GM19328 (cell line): ENCODE results near the gene NBEA.

ENCODE experiments used
- ATAC-seq: cut with Tn5 transposase; IDR thresholded peaks from one replicate; pipeline ENCODE4 v1.9.1; 2021; ENCODE audit warnings: mild to moderate bottlenecking, moderate library complexity; ENCODE audit not compliant: unreplicated experiment

The NBEA gene

GRCh38 chr13:35472323-35472881 is 530.3 kb downstream of the NBEA start:
- no peak for ATAC-seq

- ATAC-seq = no peak
Observed at GRCh38 chr13:35473206-35473775, 531.2 kb downstream of the NBEA start.

GRCh38 chr13:35473802-35474201 is 531.7 kb downstream of the NBEA start:
- no peak for ATAC-seq

GRCh38 chr13:35474496-35475211 is 532.6 kb downstream of the NBEA start:
- no peak for ATAC-seq

GRCh38 chr13:35475212-35475959 is 533.3 kb downstream of the NBEA start:
- ATAC-seq = no peak

DNA sequence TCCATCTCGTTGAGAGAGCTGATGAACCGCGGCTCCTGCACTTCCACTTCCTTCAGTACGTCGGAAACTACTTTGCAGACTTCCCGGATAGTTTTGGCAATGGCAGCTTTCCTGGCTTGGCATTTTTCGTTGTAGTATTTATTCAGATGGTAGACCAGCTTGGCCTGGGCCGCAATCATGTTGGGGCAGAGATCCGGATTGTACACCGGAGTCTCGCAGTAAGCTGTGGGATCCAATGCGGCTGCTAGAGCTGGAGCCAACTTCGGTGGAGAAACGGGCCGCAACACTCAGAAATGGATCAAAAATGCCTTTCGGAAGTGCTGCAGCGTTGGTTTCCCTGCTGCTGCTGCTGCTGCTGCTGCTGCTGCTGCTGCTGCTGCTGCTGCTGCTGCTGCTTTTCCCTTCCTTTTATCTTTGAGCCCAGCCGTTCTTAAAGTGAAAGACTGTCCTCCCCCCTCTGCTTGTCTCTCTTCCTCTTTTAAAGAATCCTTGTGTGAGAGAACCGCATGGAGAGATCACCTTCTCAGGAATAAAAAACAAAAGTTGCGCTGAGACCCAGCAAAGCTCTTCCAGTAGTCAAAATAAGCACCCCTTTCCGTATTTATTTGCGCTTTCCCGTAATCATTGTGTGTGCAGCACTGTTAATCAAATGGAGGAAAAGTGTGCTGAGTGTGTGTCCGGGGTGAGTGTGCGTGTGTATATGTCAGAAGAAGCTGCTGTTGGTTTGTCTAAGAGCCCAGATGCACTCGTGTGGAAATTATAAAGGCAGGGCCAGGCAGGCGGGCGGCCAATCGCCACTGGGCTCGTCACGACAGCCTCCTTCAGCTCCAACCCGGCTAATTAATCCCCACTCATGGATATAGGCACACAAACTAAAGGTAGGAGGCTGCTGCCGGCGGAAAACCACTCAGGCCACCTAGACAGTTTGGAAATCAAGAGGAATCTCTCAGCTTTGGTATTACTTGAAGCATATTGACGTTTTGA is 534.2 kb downstream of the NBEA start, which contains the start of gene MAB21L1:
Gene MAB21L1, minus strand, starts transcription at position 730 of the 984 bp plus-strand sequence. Its CDS starts 551 bp downstream, at position 179.
- no peak for ATAC-seq

GRCh38 chr13:35477386-35477946 is 535.4 kb downstream of the NBEA start:
- ATAC-seq = no peak

- ATAC-seq = no peak
Observed at GRCh38 chr13:35478271-35479037, 536.4 kb downstream of the NBEA start.

- ATAC-seq = no peak
Observed at GRCh38 chr13:35479038-35479492, 537.0 kb downstream of the NBEA start.

GRCh38 chr13:35479706-35480105 is 537.6 kb downstream of the NBEA start:
- no peak for ATAC-seq

DNA sequence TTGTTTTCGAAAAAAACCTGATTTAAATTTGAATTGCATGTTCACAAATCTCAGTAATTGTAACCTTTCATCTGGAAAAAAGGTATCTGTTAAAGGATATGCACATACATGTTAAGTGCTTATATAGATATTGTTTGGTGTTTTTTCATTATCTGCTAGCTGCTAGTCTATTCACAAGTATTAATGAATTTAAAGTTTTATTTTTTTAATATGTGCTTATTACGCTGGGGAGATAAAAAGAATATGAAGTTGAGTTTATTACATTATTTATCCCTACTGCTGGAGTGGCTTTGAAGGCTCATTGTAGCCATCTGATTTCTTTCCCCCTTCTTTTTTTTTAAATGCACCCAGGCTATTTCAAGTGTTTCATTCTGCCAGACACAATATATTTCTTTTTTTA is 538.3 kb downstream of the NBEA start:
- no peak for ATAC-seq

- ATAC-seq = no peak
Observed at GRCh38 chr13:35481777-35482176, 539.7 kb downstream of the NBEA start.

DNA sequence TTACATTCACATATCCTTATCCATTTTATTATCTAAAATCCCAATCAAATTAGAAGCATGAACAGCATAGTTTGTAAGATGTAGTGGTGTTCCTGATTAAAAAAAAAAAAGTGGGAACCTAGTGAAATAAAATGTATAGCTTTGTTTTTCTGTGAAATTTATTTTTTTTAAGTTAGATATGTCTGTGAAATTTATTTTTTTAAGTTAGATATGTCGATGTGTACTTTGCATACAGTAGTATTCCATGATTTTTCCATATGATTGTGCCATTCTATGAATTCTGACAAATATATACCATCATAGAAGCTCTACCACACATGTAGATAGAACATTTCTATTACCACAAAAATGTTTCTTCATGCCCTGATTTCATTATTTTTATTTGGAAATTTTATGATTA is 540.5 kb downstream of the NBEA start:
- ATAC-seq = no peak

DNA sequence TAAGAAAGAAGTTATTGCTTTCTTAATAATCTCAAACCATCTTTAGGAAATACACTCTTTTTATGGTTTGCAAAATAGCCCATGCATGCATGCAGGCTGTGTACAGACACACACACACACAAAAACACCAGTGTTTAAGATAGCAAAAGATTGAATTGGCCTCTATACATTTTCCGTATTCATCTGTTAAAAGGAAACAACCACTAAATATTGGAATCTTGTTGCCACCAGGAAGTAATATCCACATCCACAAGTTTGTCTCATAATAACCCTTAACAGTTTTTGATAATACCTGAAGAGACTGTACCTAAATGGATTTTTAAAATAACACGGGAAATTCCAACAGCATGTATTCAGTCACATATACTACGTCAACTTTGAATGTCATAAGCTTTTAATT is 541.7 kb downstream of the NBEA start:
- no peak for ATAC-seq

DNA sequence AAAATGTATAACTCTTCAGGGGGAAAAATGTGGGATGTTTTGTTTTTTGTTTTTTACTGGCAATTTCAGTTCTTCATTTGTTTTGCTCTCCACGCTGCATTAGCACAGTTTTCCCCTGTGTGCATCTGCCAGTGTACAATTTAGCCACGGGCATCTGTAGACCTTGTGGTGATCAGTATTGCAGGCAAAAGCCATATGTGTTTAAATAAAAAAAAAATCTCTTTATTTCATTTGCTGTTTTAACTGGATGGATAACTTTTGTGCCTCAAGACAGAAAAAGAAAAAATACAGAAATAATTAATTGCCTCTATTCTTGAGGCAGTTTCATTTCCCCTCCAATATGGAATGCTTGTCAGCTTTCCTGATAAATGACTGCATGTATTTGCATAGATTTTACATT is 542.3 kb downstream of the NBEA start:
- no peak for ATAC-seq

GRCh38 chr13:35485424-35485823 is 543.4 kb downstream of the NBEA start:
- ATAC-seq = no peak

DNA sequence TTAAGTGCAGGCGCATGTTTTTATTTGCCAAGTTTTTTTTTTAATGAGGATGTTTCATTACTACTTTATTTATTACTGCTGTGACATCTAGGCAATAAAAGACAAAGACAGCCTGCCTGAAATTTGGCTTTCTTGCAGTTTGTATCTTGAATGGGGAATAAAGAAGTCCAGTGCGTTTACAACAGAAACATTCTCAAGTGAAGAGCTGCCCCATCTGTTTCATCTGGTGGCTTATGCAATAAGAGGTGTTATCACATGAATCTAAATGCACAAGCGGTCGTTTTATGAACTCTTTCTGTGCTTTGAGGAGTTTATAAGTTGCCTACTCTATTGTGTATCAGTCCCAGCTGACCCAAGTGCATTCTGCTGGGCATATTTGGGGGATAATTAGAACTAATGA is 547.0 kb downstream of the NBEA start:
- no peak for ATAC-seq

- ATAC-seq = no peak
Observed at GRCh38 chr13:35496006-35496405, 553.9 kb downstream of the NBEA start.

DNA sequence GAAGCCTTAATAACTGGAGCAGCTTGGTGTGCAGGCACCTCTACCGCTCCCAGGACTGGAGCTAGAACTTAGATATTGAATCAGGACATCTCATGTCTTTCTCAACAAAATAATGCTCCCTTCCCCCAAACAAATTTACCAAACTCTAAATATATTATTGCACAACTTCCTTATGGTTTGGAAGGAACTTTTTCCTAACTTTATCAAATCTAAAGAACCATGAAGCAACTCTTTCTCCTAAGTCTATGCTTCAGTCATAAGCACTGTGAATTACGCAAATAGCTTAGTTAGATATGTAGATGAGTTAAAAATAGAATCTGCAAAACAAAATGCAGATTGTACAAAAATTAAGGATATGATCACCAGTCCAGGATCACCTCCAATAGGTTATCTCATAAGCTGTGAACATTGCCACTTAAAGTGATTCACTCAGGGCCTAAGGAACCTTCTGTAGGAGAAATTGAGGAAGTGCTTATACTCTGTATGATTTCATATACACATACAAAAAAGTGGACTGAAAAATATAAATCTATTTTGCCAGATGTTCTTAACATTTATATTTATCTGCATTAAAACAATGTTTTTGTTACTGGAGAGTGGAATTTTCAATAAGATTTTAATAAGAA is 554.8 kb downstream of the NBEA start:
- ATAC-seq = no peak
